NCI-H128 (cell line): ENCODE data around the gene CLIC6.

Source experiments
- DNase-seq: peaks from one replicate; lab custom pipeline; 2025; ENCODE audit not compliant: unreplicated experiment; lab: John Stamatoyannopoulos, UW

The CLIC6 gene

GRCh38 chr21:34668803-34669148, at the start of gene CLIC6:
TSS of gene CLIC6 (plus strand) at chr21:34668994. CDS start at chr21:34669389, 395 bp downstream.
- DNase-seq, result no peak

GRCh38 chr21:34619841-34620665, 48.7 kb upstream of the CLIC6 start:
- no peak for DNase-seq

GRCh38 chr21:34621434-34622350, 47.1 kb upstream of the CLIC6 start:
- DNase-seq, result no peak

GRCh38 chr21:34623516-34623915, 45.3 kb upstream of the CLIC6 start:
- DNase-seq, result no peak

GRCh38 chr21:34625030-34625593, 43.7 kb upstream of the CLIC6 start:
- DNase-seq, result no peak

GRCh38 chr21:34626131-34626530, 42.7 kb upstream of the CLIC6 start:
- no peak for DNase-seq

- DNase-seq, result peak; percentile 53
Observed at GRCh38 chr21:34630536-34631143, 38.2 kb upstream of the CLIC6 start.

- no peak for DNase-seq
Observed at GRCh38 chr21:34632498-34632897, 36.3 kb upstream of the CLIC6 start.

- DNase-seq, result no peak
Observed at GRCh38 chr21:34635307-34635706, 33.5 kb upstream of the CLIC6 start.

- no peak for DNase-seq
Observed at GRCh38 chr21:34636961-34637360, 31.8 kb upstream of the CLIC6 start.

GRCh38 chr21:34639250-34639649, 29.5 kb upstream of the CLIC6 start:
- DNase-seq, result no peak

- no peak for DNase-seq
Observed at GRCh38 chr21:34639882-34640788, 28.7 kb upstream of the CLIC6 start.

- no peak for DNase-seq
Observed at GRCh38 chr21:34640858-34641257, 27.9 kb upstream of the CLIC6 start.

- DNase-seq, result no peak
Observed at GRCh38 chr21:34642211-34643075, 26.4 kb upstream of the CLIC6 start.

- DNase-seq, result no peak
Observed at GRCh38 chr21:34644825-34645224, 24.0 kb upstream of the CLIC6 start.

GRCh38 chr21:34647555-34647954, 21.2 kb upstream of the CLIC6 start:
- no peak for DNase-seq

GRCh38 chr21:34648739-34649297, 20.0 kb upstream of the CLIC6 start:
- no peak for DNase-seq

GRCh38 chr21:34649400-34649799, 19.4 kb upstream of the CLIC6 start:
- DNase-seq, result no peak

- DNase-seq, result no peak
Observed at GRCh38 chr21:34650861-34651431, 17.8 kb upstream of the CLIC6 start.
